NT2/D1 (cell line): ENCODE measurements around the gene MMP15.

Experiments used
- DNase-seq: peaks from one replicate; pipeline ENCODE4 v3.0.0-alpha.2; 2011; ENCODE audit warnings: low read depth, low spot score
- H3K27me3 ChIP-seq: 2 replicates; pipeline ENCODE4 v1.6.0; 2011; ENCODE audit warnings: mild to moderate bottlenecking; ENCODE audit not compliant: insufficient read length, insufficient read depth
- H3K36me3 ChIP-seq: 2 replicates; pipeline ENCODE4 v1.6.1; 2011; ENCODE audit warnings: mild to moderate bottlenecking, low read length, mixed read lengths; ENCODE audit not compliant: insufficient read depth, insufficient read length
- H3K4me1 ChIP-seq: 2 replicates; pipeline ENCODE4 v1.5.1; 2011; ENCODE audit not compliant: insufficient read depth, insufficient read length
- H3K4me3 ChIP-seq: 2 replicates; pipeline ENCODE4 v1.5.1; 2011; ENCODE audit warnings: low read depth; ENCODE audit not compliant: insufficient read length
- H3K9ac ChIP-seq: 2 replicates; pipeline ENCODE4 v1.6.0; 2011; ENCODE audit warnings: low read depth; ENCODE audit not compliant: insufficient read length
- H3K9me3 ChIP-seq: 2 replicates; pipeline ENCODE4 v1.5.1; 2011; ENCODE audit warnings: mild to moderate bottlenecking, low read length; ENCODE audit not compliant: insufficient read depth
- SUZ12 ChIP-seq: IDR thresholded peaks from 2 replicates; pipeline ENCODE4 v1.6.1; 2011; ENCODE audit not compliant: insufficient read length, insufficient read depth; ENCODE audit errors: extremely low read depth
- YY1 ChIP-seq: IDR thresholded peaks from 2 replicates; pipeline ENCODE4 v1.6.1; 2011; ENCODE audit not compliant: insufficient read length, insufficient read depth
- ZNF274 ChIP-seq: IDR thresholded peaks from 2 replicates; pipeline ENCODE4 v1.6.1; 2011; ENCODE audit warnings: mild to moderate bottlenecking, low read depth, low read length

MMP15 gene

DNA sequence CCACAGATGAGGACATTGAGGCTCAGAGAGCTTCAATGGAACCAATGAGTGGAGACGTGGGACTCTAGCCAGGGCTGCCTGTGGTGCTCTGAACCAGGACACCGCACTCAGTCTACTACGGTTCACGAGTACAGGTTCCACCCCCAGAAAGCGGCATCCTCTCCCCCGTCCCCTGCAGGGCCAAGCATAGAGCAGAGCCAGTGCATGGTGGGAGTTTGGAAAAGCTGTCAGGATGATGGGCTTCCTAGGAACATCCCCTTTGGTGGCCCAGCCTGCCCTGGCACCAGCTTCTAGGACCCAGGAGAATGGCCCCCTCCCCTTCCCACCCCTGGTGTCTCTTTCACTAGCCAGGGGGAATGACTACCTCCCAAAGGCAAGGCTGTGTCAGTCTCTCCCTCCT, 33.5 kb upstream of the MMP15 start:
- no peak for DNase-seq
- peaks cover 9% of the 10 kb centered on the region for H3K27me3 ChIP-seq
- H3K9ac ChIP-seq: peak overlapping the region; percentile 17
- TF ChIP-seq ZNF274 (no peak), SUZ12 (no peak), YY1 (no peak)
- peaks cover 30% of the 10 kb centered on the region for H3K36me3 ChIP-seq
- no peaks in the 10 kb centered on the region for H3K9me3 ChIP-seq
- H3K4me1 ChIP-seq: peaks cover 10% of the 10 kb centered on the region
- H3K4me3 ChIP-seq: no peak overlapping the region

DNA sequence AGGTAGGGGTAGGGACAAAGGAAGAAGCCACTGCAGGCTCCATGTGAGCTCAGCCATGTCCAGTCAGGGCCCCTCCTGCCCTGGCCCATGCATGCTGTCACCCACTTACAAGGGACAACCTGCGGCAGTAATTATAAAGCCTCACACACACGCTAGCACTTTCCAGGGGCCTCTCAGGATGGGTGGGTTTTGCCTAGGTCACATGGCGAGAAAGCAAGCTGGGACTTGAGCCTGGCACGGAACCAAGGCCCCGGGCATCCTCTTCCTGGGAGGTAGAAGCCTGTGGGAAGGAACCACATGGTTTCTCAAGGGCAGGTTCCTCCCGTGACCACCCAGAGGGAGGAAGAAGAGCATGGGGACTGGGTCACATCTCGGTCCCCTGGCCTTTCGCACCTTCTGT, 32.1 kb upstream of the MMP15 start:
- no peaks in the 10 kb centered on the region for H3K27me3 ChIP-seq
- no peak for DNase-seq
- no peak overlapping the region for H3K4me3 ChIP-seq
- no peak overlapping the region for H3K9ac ChIP-seq
- no peaks in the 10 kb centered on the region for H3K9me3 ChIP-seq
- no peak for TF ChIP-seq SUZ12
- no peak for TF ChIP-seq YY1
- TF ChIP-seq ZNF274: no peak
- H3K36me3 ChIP-seq: peaks cover 40% of the 10 kb centered on the region
- H3K4me1 ChIP-seq: peaks cover 18% of the 10 kb centered on the region

DNA sequence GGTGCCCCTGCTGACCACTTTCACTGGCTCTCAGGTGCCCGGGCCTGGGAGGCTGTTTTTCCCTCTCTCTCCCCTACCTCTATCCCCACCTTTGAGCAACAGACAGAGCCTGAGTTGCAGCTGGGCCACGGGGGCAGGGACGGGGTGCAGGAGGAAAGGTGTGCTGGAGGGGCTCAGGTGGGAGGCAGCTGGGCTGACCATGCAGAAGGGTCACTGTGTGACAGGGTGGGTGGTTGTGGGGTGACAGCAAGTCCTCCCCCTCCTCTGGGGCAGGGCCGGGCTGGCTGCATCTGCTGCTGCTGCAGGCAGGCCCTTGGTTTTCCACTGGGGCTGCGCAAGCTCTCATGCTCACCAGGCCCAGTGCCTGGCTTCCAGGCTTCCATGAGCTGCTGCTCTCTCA, 31.7 kb upstream of the MMP15 start:
- no peak for TF ChIP-seq YY1
- TF ChIP-seq ZNF274: no peak
- no peak for TF ChIP-seq SUZ12
- Histone ChIP-seq H3K9ac (no peak overlapping the region), H3K9me3 (no peaks in the 10 kb centered on the region), H3K36me3 (peaks cover 40% of the 10 kb centered on the region), H3K4me1 (peaks cover 21% of the 10 kb centered on the region), H3K27me3 (no peaks in the 10 kb centered on the region), H3K4me3 (no peak overlapping the region)
- DNase-seq: no peak

DNA sequence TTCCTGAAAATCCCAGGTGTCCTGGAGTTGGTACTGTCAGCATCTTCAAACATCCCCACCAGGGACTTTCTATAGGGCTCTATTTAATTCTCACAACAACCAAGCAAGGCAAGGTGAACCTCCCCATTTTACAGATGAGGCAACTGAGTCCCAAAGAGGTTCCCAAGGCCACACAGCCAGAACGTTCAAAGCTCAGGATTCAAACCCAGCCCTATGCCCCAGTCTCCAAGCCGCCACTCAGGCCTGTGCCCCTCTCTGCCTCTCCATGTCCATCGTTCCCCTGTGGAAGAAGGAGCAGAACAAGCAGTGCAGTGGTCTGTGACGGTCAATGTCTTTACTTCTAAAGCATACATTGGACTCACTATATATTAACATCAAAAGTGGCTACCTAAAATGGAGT, 31.2 kb upstream of the MMP15 start:
- TF ChIP-seq SUZ12 (no peak), YY1 (no peak), ZNF274 (no peak)
- peaks cover 26% of the 10 kb centered on the region for H3K4me1 ChIP-seq
- H3K9ac ChIP-seq: no peak overlapping the region
- no peak overlapping the region for H3K4me3 ChIP-seq
- H3K36me3 ChIP-seq: peaks cover 40% of the 10 kb centered on the region
- H3K9me3 ChIP-seq: no peaks in the 10 kb centered on the region
- no peak for DNase-seq
- H3K27me3 ChIP-seq: no peaks in the 10 kb centered on the region

- H3K9me3 ChIP-seq: no peaks in the 10 kb centered on the region
- H3K9ac ChIP-seq: no peak overlapping the region
- peaks cover 28% of the 10 kb centered on the region for H3K4me1 ChIP-seq
- no peak overlapping the region for H3K4me3 ChIP-seq
- TF ChIP-seq YY1 (no peak), ZNF274 (no peak), SUZ12 (no peak)
- DNase-seq: no peak
- H3K27me3 ChIP-seq: no peaks in the 10 kb centered on the region
- peaks cover 40% of the 10 kb centered on the region for H3K36me3 ChIP-seq
Observed at GRCh38 chr16:57994778-57995177, 30.8 kb upstream of the MMP15 start.

- Histone ChIP-seq H3K36me3 (peaks cover 40% of the 10 kb centered on the region), H3K9me3 (no peaks in the 10 kb centered on the region), H3K4me1 (peaks cover 28% of the 10 kb centered on the region), H3K9ac (peak overlapping the region; percentile 46), H3K27me3 (no peaks in the 10 kb centered on the region), H3K4me3 (no peak overlapping the region)
- DNase-seq: no peak
- TF ChIP-seq SUZ12 (no peak), ZNF274 (no peak), YY1 (no peak)
Observed at GRCh38 chr16:57995721-57996405, 29.7 kb upstream of the MMP15 start.

DNA sequence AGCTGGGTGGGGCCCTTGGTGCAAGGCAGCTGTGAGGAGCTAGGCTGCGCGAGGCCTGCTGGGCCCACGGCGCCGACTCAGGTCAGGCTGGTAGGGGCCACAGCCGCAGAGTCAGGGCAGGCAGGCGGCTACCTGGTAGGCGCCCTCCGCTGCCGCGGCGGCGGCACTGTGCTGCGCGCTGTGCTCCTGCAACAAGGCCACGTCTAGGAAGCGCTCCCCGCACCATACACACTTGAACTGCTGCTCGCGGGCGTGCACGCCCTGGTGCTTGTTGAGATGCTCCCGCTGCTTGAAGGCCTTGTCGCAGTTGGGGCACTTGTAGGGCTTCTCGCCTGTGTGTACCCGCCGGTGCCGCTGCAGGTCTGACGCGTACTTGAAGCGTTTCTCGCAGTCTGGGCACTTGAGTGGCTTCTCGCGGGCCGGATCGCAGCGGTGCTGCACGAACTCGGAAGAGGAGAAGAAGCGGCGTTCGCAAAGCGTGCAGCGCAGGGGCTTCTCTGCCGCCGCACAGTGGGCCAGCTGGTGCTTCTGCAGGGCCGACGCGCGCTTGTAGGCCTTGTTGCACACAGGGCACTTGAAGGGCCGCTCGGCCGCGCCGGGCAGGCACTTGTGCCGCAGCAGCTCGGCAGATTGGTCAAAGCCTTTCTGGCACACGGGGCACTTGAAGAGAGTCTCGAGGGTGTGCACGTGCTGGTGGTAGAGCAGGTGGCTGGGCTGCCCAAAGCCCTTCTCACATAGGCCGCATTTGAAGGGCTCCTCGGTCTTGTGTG, 29.0 kb upstream of the MMP15 start:
- no peak overlapping the region for H3K9ac ChIP-seq
- peaks cover 28% of the 10 kb centered on the region for H3K4me1 ChIP-seq
- TF ChIP-seq YY1 (no peak), ZNF274 (no peak), SUZ12 (no peak)
- DNase-seq: no peak
- H3K4me3 ChIP-seq: no peak overlapping the region
- no peaks in the 10 kb centered on the region for H3K27me3 ChIP-seq
- H3K36me3 ChIP-seq: peaks cover 40% of the 10 kb centered on the region
- H3K9me3 ChIP-seq: no peaks in the 10 kb centered on the region
